NCI-H1092 (cell line): ENCODE measurements around the gene CITED4.

Experiments used
- DNase-seq: peaks from one replicate; lab custom pipeline; 2025; lab: John Stamatoyannopoulos, UW

Gene CITED4

DNA sequence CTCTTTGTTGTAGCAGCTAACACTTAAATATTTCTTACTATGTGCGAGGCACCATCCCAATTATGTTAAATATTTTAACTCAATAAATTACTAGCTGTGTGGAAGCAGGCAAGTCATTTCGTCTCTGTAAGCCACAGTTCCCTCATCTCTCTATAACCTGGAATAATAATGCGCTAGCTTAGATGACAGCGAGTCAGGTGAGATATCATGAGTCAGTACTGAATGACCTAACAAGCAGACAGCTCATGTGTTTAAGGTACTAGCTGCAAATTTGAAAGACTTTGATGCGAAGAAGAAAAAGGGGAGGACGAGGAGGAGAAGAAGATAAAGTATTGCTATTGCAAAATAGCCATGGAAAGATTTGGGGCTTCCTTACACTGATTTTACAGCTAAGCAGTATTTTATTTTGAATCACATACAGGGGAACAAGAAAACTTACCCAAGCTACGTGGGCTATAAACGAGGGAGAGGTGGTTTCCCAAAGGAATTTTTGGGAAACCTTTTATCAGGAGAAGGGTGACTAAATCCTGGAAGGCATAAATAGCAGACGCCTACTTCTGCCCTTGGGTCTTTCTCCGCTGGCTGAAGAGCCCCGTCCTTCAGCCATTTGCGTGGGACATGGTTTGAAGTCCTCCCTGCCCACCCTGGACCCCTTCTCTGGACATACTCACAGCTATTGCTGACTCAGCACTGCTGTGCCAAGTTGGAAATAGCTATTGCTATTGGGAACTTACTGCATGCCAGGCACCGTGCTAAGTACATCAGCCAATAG is 8.9 kb downstream of the CITED4 start:
- DNase-seq = no peak

DNA sequence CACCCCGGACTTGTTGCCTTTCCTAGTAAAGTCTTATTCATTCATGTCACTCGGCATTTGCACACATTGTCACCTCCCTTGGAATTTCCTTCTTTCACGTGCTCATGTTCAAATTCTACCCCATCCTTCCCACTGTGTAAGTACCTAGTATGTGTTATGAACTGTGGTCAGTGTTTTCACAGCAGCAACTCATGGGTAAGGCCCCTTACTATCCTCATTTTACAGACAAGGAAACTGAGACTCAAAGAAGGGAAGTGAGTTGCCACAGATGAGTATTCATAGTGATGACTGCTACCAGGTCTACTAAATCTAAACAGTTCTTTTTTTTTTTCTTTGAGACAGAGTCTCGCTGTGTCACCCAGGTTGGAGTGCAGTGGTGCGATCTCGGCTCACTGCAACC is 10.5 kb downstream of the CITED4 start:
- no peak for DNase-seq

GRCh38 chr1:40849801-40850592 is 12.2 kb downstream of the CITED4 start:
- DNase-seq = peak; percentile 27

- DNase-seq = peak; percentile 54
Observed at GRCh38 chr1:40848530-40849189, 13.5 kb downstream of the CITED4 start.

- no peak for DNase-seq
Observed at GRCh38 chr1:40847023-40847745, 15.0 kb downstream of the CITED4 start.

GRCh38 chr1:40845895-40846294 is 16.3 kb downstream of the CITED4 start:
- DNase-seq = no peak

DNA sequence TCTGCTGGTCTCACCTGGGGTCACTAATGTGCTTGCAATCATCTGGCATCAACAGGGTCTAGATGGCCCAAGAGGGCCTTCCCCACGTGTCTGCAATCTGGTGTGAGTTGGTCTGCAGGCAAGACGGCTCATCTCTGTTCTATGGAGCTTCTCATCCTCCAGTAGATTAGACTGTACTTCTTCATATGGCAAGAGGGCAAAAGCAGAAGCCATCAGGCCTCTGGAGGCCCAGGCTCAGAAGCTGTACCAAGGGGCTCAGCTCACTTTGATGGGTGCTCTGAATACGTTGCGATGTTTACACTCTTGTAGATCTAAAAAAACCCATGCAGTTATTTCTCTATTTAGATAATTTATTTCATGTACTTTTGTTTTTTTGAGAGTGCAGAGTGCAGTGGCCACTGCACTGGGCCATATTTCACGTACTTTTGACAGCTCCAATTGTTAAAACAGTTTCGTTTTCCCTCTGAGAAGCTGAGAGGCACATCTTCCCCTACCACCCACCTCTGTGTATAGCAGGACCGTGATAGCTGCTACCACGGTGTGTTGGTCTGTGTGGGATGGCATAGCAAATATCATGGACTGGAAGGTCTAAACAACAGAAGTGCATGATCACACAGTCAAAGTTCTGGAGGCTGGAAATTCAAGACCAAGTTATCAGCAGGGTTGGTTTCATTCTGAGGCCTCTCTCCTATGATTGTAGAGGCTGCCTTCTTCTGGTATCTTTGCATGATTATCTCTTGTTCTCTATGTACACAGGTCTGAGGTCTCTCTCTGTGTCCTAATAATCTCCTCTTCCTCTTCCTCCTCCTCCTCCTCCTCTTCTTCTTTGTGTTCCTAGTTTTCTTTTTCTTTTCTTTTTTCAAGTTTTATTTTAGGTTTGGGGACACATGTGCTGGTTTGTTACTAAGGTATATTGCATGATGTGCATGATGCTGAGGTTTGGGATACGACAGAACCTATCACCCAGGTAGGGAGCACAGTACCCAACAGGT is 17.0 kb downstream of the CITED4 start:
- DNase-seq = no peak

GRCh38 chr1:40844079-40844478 is 18.1 kb downstream of the CITED4 start:
- DNase-seq = no peak

DNA sequence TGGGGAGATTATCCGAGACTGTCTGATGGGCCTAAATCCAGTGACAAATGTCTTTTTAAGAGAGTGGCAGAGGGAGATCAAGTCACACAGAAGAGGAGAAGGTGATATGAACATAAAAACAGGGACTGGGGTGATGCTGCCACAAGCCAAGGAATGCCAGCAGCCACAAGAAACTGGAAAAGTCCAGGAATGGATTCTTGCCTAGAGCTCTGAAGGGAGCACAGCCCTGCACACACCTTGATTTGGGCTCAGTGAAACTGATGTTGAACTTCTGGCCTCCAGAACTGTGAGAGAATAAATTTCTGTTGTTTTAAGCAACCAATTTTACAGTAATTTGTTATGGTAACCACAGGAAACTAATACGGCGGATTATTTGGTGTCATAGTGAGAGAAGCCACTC is 19.5 kb downstream of the CITED4 start:
- DNase-seq = no peak

DNA sequence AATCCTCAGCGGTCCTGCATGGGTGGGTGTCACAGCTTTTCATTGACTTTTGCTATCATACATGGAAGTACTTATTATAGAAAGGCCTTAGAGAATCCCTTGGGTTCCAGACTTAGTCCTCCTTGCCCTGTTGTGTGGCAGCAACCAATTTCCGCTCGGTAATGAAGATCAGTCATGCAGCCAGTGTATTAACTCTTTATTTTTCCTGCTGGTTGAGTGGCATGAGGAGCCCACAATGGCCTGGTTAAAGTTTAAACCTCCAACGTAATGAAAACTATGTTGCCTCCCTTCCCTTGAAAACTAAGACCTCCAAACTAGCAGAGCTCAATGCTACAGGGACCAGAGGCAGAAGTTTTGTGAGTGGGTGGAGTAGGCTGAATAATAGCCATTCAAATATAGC is 20.0 kb downstream of the CITED4 start:
- DNase-seq = no peak

DNA sequence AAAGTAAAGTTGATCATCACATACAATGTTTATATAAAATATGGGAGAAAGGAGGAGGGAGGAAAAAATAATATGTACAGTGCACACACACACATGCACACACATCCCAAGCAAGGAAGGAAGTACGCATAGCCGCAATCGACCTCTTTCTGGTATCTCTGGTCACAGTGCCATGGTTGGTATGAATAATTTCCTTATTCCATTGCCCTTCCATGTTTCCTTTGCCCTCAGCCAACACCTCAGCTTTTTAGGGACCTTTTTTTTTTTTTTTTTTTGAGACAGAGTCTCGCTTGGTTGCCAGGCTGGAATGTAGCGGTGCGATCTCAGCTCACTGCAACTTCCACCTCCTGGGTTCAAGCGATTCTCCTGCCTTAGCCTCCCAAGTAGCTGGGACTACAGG is 20.6 kb downstream of the CITED4 start:
- no peak for DNase-seq

DNA sequence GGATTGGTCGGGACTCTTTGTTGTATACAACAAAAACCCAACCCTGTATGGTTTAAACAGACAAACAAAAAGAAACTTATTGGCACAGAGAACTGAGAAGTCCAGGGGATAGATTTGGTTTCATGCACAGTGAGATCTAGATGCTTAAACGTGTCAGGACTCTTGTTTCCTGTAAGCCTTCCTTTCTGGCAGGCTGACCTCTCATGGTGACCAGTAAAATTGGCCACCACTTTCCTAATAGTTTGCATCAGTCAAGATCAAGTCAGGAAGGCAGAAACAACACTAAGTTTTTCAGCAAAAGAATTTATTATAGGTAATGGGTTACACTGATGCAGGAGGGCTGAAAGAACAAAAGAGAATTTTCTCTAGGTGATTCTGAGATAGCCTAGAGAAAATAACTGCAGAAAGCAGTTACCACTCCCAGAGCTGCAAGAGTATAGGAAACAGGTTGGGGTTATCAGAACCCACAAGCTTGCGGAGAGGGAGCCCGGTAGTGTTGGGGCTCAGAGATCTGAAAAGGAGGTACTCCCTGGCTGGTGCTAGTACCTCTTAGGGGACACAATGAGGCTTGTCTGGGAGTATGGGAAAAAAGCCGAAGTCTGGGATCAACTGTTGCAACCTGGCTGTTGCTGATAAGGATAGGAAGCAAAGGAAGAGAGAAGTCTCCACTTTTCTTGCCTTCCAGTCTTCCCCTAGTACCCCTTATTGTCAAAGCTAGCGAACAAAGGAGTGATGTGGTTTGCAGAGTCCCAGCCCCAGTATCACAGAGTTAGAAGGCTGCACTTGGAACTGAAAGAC is 21.4 kb downstream of the CITED4 start:
- no peak for DNase-seq

- DNase-seq = no peak
Observed at GRCh38 chr1:40839943-40840335, 22.2 kb downstream of the CITED4 start.

DNA sequence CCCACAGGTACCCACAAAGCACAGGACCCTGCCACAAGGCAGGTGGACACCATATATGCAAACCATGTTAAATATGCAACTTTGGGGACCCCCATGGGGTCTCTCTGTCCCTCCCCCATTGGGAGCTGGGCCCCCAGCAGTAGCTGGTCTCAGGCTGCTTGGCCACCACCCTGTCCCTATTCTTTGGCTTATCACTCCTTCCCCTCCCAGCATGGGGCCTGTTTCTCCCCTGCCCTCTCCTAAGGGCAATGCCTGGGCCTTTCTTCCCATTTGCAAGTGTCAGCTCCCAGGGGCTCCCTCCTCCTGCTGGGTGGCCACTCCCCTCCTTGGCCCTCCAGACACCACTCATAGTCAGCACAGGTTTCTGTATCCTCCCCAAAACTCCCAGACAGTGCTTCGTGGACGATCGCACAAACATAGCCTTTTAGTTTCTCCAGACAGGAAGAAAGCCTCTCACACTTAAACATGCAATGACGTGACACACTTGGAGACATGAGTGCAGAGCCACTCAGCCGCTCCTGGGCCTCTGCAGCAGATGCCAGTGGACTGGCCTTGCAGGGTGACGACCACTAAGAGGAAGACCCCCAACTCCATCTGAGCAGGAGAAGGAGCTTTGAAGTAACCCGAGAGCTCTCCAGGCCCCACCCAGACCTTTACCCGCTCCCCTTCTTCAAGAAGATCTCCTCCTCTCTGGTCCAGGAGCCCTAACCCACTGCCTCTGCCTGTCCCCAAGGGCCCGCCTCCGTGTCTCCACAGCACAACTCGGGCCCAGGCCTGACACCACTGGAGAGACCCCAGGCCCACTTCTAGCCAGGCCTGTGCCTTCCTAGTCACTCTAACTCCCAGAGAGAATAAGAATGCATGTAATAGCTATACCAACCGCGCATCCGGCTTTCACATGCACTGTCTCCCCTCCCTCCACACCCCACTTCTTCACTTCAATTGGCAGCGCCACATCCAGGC is 22.9 kb downstream of the CITED4 start:
- no peak for DNase-seq

DNA sequence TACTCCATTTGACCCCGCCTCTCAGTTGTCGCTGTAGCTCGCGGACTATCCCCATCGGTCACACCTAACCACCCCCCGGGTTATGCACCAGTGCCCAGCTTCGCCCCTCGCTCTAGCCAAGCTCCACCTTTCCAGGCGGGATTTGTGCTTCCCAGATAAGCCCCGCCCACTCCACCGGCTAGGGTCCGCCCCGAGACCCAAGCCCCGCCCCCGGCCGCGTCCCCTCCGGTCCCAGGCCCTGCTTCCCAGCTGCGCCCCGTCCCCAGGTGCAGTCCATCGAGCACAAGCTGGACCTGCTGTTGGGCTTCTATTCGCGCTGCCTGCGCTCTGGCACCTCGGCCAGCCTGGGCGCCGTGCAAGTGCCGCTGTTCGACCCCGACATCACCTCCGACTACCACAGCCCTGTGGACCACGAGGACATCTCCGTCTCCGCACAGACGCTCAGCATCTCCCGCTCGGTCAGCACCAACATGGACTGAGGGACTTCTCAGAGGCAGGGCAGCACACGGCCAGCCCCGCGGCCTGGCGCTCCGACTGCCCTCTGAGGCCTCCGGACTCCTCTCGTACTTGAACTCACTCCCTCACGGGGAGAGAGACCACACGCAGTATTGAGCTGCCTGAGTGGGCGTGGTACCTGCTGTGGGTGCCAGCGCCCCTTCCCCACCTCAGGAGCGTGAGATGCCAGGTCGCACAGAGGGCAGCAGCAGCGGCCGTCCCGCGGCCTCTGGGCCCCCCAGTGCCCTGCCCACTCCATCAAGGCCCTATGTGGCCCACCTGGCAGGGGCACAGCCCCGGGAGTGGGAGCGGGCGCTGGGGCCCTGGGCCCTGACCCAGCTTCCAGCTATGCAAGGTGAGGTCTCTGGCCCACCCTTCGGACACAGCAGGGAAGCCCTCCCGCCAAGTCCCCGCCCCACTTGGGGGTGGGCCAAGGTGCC is 23.9 kb downstream of the CITED4 start:
- no peak for DNase-seq

DNA sequence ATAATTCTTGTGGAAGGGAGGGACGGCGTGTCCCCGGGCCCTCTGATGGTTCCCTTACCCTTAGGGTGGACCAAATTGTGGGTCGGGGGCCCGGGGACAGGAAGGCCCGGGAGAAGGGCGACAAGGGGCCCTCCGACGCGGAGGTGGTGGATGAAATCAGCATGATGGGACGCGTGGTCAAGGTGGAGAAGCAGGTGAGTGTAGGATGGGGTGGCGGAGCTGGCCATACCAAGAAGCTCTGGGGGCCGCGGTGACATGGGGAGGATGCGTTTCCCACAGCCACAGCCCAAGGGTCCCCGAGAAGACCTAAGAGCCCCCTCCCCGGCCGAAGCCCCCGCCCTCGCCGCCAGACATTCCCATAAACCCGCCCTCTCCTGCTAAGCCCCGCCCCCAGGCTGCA is 24.6 kb downstream of the CITED4 start:
- no peak for DNase-seq

DNA sequence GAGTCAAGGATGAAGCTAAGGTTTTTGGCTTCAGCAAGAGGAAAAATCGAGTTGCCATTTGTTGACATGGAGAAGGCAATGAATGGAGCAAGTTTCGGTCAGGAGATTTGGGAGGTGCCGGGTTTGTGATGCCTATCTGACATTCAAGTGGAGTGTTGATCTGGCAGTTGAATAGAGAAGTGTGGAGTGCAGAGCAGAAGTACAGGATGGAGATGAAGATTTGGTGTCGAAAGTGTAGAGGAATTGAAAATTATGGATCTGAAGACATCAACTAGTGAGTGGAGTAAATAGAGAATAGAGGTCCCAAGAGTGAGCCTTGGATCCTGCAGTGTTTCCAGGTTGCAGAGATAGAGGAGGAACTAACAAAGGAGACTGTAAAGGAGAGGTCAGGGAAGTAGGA is 25.9 kb downstream of the CITED4 start:
- no peak for DNase-seq

GRCh38 chr1:40834968-40835545 is 27.1 kb downstream of the CITED4 start:
- no peak for DNase-seq
